Measurements from ENCODE around the gene SLC33A1. TPM values are rescaled to one million over a fixed set of nuclear protein-coding genes. Genes with fewer than 3 reads are reported as not detected.
"Not testable (repeated sequence)": the region's sequence is repeated elsewhere in the genome, so short reads cannot be mapped to it uniquely, and the experiment has no call there.

SLC33A1 gene
- polyA plus RNA-seq, 3 donors: 37.0 to 49.3 (median 44.5) TPM

- not testable (repeated sequence) for DNase-seq (ENCODE audit: low read depth in 3 of 3, low spot score in 2 of 3)
These were observed 8.2 kb upstream of the SLC33A1 start for GRCh38 chr3:155862290-155862982.

GRCh38 chr3:155861476-155862183 lies 7.4 kb upstream of the SLC33A1 start:
- DNase-seq (ENCODE audit: low read depth in 3 of 3, low spot score in 2 of 3): no peak

- not testable (repeated sequence) for DNase-seq (ENCODE audit: low read depth in 3 of 3, low spot score in 2 of 3)
These were observed 6.2 kb upstream of the SLC33A1 start for GRCh38 chr3:155860424-155860823.

- DNase-seq (ENCODE audit: low read depth in 3 of 3, low spot score in 2 of 3): no peak
These were observed 5.6 kb upstream of the SLC33A1 start for GRCh38 chr3:155859859-155860258.

- peak in 1 of 3 donors; percentile 7 for DNase-seq (ENCODE audit: low read depth in 3 of 3, low spot score in 2 of 3)
These were observed 750 bp downstream of the SLC33A1 start for GRCh38 chr3:155853214-155854140.

- DNase-seq (ENCODE audit: low read depth in 3 of 3, low spot score in 2 of 3): no peak
These were observed 1.9 kb downstream of the SLC33A1 start for GRCh38 chr3:155852341-155852740.

GRCh38 chr3:155849404-155849803 lies 4.8 kb downstream of the SLC33A1 start:
- not testable (repeated sequence) for DNase-seq (ENCODE audit: low read depth in 3 of 3, low spot score in 2 of 3)

GRCh38 chr3:155847993-155848392 lies 6.2 kb downstream of the SLC33A1 start:
- no peak for DNase-seq (ENCODE audit: low read depth in 3 of 3, low spot score in 2 of 3)

GRCh38 chr3:155846119-155846518 lies 8.1 kb downstream of the SLC33A1 start:
- DNase-seq (ENCODE audit: low read depth in 3 of 3, low spot score in 2 of 3): no peak

GRCh38 chr3:155843569-155843968 lies 10.7 kb downstream of the SLC33A1 start:
- no peak for DNase-seq (ENCODE audit: low read depth in 3 of 3, low spot score in 2 of 3)

- no peak for DNase-seq (ENCODE audit: low read depth in 3 of 3, low spot score in 2 of 3)
These were observed 18.7 kb downstream of the SLC33A1 start for GRCh38 chr3:155835341-155836071.

GRCh38 chr3:155828490-155829098 lies 25.6 kb downstream of the SLC33A1 start:
- DNase-seq (ENCODE audit: low read depth in 3 of 3, low spot score in 2 of 3): not testable (repeated sequence)

- no peak for DNase-seq (ENCODE audit: low read depth in 3 of 3, low spot score in 2 of 3)
These were observed 39.1 kb downstream of the SLC33A1 start for GRCh38 chr3:155815030-155815545.

- not testable (repeated sequence) for DNase-seq (ENCODE audit: low read depth in 3 of 3, low spot score in 2 of 3)
These were observed 41.0 kb downstream of the SLC33A1 start for GRCh38 chr3:155813224-155813623.

- DNase-seq (ENCODE audit: low read depth in 3 of 3, low spot score in 2 of 3): no peak
These were observed 45.0 kb downstream of the SLC33A1 start for GRCh38 chr3:155809181-155809580.

- no peak for DNase-seq (ENCODE audit: low read depth in 3 of 3, low spot score in 2 of 3)
These were observed 46.4 kb downstream of the SLC33A1 start for GRCh38 chr3:155807823-155808222.

GRCh38 chr3:155805802-155806618 lies 48.2 kb downstream of the SLC33A1 start, which contains the start of gene C3orf33:
Gene C3orf33 (minus strand): TSS chr3:155806278. CDS start chr3:155806252, 26 bp downstream.
- DNase-seq (ENCODE audit: low read depth in 3 of 3, low spot score in 2 of 3): peak; percentile 23 to 45 (median 39)

- no peak for DNase-seq (ENCODE audit: low read depth in 3 of 3, low spot score in 2 of 3)
These were observed 48.9 kb downstream of the SLC33A1 start for GRCh38 chr3:155805204-155805801.

Measured in right renal cortex interstitium (tissue), 3 donors.